Measurements from ENCODE around the gene RAI1.

RAI1 gene

DNA sequence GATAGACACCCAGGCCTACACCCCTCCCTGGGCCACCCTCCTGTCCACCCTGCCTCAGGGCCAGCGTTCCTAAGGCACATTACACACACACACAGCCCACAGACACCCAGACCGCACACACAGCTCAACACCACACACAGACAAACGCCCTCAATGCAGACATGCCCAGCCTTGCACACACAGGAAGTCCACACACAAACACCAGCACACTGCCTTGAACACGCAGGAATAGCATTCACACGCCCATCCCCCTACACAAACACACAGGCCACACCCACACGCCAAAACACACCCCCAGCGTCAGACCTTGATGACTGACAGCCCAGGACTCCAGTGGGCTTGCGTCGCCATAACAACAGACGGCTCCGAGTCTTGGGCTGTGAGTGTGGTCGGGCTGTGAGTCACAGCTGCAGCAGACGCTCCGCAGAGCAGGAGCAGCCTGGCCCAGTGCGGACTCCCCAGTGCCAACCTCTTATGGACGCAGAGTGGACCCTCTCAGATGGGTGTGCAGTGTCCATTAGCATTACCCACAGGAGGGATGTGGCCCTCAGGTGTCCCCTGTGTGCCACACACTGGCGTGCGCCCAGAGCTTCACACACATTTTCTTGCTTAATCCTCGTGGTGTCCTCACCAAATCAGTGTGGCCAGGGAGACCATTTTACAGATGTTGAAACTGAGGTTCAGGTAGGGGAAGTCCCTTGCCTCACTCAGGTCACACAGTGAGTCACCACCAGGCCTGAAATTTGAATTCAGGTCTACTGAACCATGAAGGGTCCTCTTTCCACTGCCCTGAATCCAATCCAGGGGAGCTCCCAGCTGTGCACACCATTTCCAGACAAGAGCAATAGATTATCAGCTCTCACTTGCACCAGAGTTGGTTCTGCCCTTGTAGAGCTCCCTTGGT, 17.8 kb upstream of the RAI1 start:
- peak overlapping the region; percentile 3 for H3K4me3 ChIP-seq (replicated peaks; ENCODE audit: low read depth, low read length)
- peak; percentile 90 for DNase-seq (ENCODE audit: extremely low read depth, insufficient read length)
- TF ChIP-seq, protein P1, sequence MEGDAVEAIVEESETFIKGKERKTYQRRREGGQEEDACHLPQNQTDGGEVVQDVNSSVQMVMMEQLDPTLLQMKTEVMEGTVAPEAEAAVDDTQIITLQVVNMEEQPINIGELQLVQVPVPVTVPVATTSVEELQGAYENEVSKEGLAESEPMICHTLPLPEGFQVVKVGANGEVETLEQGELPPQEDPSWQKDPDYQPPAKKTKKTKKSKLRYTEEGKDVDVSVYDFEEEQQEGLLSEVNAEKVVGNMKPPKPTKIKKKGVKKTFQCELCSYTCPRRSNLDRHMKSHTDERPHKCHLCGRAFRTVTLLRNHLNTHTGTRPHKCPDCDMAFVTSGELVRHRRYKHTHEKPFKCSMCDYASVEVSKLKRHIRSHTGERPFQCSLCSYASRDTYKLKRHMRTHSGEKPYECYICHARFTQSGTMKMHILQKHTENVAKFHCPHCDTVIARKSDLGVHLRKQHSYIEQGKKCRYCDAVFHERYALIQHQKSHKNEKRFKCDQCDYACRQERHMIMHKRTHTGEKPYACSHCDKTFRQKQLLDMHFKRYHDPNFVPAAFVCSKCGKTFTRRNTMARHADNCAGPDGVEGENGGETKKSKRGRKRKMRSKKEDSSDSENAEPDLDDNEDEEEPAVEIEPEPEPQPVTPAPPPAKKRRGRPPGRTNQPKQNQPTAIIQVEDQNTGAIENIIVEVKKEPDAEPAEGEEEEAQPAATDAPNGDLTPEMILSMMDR (IDR thresholded peaks at IDR 0.05; ENCODE audit: insufficient read depth, low read length, poor library complexity, severe bottlenecking): no peak
- no peaks in the 10 kb centered on the region for H3K36me3 ChIP-seq (ENCODE audit: control insufficient read depth, insufficient read depth, low read length)
- H3K27me3 ChIP-seq (replicated peaks; ENCODE audit: control insufficient read depth, insufficient read depth, low read length): no peaks in the 10 kb centered on the region

DNA sequence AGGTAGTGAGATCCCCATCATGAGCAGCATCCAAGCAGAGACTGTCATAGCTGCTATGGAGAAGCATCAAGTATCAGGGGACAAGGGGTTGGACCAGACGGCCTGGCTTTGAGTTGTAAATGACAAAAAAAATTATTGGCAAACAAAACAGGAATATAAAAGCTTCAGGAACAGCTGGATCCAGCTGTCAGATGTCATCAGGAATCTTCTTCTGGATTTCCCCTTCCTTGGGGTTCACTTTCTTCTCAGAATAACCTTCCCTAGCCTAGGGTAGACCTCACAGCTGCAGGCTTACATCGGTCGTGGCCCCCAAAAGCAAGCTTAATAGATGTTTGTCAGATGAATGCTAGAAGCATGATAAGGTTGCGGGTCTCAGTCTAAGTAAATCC, 17.2 kb upstream of the RAI1 start:
- no peak for DNase-seq (ENCODE audit: extremely low read depth, insufficient read length)
- H3K36me3 ChIP-seq (ENCODE audit: control insufficient read depth, insufficient read depth, low read length): no peaks in the 10 kb centered on the region
- no peak overlapping the region for H3K4me3 ChIP-seq (replicated peaks; ENCODE audit: low read depth, low read length)
- TF ChIP-seq, protein P1 (IDR thresholded peaks at IDR 0.05; ENCODE audit: insufficient read depth, low read length, poor library complexity, severe bottlenecking): no peak
- H3K27me3 ChIP-seq (replicated peaks; ENCODE audit: control insufficient read depth, insufficient read depth, low read length): no peaks in the 10 kb centered on the region

DNA sequence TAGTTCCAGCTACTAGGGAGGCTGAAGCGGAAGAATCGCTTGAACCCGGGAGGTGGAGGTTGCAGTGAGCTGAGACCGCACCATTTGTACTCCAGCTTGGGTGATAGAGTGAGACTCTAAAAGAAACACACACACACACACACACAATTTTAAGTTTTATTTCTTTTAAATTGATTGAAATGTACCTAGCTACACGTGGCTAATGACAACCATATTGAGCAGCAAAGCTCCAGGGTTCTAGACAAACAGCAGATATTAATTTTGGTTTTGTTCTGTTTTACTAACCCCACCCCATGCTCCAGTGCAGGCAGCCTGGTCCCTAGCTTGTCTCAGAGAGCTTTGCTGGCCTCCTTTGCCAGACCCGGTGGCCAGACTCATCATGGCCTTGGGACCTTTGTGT, 16.0 kb upstream of the RAI1 start:
- Histone ChIP-seq H3K4me3 (replicated peaks; ENCODE audit: low read depth, low read length) (no peak overlapping the region), H3K27me3 (replicated peaks; ENCODE audit: control insufficient read depth, insufficient read depth, low read length) (no peaks in the 10 kb centered on the region), H3K36me3 (ENCODE audit: control insufficient read depth, insufficient read depth, low read length) (no peaks in the 10 kb centered on the region)
- TF ChIP-seq, protein P1 (IDR thresholded peaks at IDR 0.05; ENCODE audit: insufficient read depth, low read length, poor library complexity, severe bottlenecking): no peak
- DNase-seq (ENCODE audit: extremely low read depth, insufficient read length): no peak

DNA sequence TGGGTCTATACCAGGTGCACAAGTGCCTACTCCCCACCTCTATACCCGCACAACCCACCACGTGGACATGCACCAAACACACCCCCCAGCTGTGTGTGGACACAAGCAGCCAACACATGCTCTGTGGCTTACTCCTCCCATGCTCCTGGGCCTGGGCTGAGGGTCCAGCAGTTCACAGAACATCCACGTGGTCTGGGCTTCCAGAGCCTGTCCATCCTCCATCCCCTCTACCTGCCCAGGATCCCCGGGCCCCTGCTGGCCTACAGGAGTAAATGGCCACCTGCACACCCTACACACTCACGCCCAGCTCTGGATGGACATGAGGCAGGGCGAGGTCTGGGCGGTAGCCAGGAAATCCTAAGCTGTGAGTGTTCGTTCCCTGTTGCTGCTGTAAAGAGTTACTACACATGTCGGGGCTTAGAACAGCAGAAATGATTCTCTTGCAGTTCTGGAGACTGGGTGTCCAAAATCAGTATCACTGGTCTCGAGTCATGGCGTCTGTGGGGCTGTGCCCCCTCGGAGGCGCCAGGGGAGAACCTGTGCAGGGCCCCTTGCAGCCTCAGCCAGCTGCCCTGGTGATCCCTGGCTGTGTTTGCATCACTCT, 15.0 kb upstream of the RAI1 start:
- Histone ChIP-seq H3K4me3 (replicated peaks; ENCODE audit: low read depth, low read length) (no peak overlapping the region), H3K27me3 (replicated peaks; ENCODE audit: control insufficient read depth, insufficient read depth, low read length) (no peaks in the 10 kb centered on the region), H3K36me3 (ENCODE audit: control insufficient read depth, insufficient read depth, low read length) (no peaks in the 10 kb centered on the region)
- TF ChIP-seq, protein P1 (IDR thresholded peaks at IDR 0.05; ENCODE audit: insufficient read depth, low read length, poor library complexity, severe bottlenecking): no peak
- no peak for DNase-seq (ENCODE audit: extremely low read depth, insufficient read length)

DNA sequence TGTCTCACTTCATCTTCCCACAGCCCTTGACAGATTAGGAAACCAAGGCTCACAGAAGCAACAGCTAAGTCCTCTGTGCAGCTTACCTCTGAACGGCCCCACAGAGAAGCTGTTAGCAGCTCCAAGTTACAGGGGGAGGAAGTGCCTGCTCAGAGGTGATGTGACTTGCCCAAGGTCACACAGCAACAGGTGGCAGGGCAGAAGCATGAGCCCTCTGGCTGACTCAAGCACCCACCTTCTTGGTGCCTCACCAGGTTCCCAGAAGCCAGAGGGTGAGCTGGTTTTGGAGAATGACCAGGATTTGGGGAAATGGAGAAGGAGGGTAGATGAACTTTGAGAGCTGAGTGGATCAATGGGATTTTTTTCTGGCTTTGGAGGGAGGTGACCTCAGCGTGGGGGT, 14.0 kb upstream of the RAI1 start:
- Histone ChIP-seq H3K4me3 (replicated peaks; ENCODE audit: low read depth, low read length) (no peak overlapping the region), H3K36me3 (ENCODE audit: control insufficient read depth, insufficient read depth, low read length) (no peaks in the 10 kb centered on the region), H3K27me3 (replicated peaks; ENCODE audit: control insufficient read depth, insufficient read depth, low read length) (no peaks in the 10 kb centered on the region)
- TF ChIP-seq, protein P1 (IDR thresholded peaks at IDR 0.05; ENCODE audit: insufficient read depth, low read length, poor library complexity, severe bottlenecking): no peak
- DNase-seq (ENCODE audit: extremely low read depth, insufficient read length): no peak
